Suprapubic skin (tissue), 4 donors: ENCODE measurements around the gene FSTL4.

Source experiments
- CTCF ChIP-seq, 2 donors: fragments of 200-600 bp in 1 of 2; fragments of 450-650 bp in 1 of 2; sonication (generic) in 1 of 2; IDR thresholded peaks; one replicate each; pipeline ENCODE4 v1.5.1; 2016 to 2019; ENCODE audit warnings: antibody characterized with exemption in 2 of 2, mild to moderate bottlenecking in 1 of 2, moderate library complexity in 1 of 2
- POLR2A ChIP-seq, 2 donors: fragments of 450-650 bp; IDR thresholded peaks; one replicate each; pipeline ENCODE4 v1.6.1; 2017; ENCODE audit warnings: antibody characterized with exemption in 2 of 2, mild to moderate bottlenecking in 2 of 2, moderate library complexity in 2 of 2
- POLR2AphosphoS5 ChIP-seq, 3 donors: sonication (generic); formaldehyde crosslinking; IDR thresholded peaks; one replicate each; pipeline ENCODE4 v1.6.1; 2017; ENCODE audit warnings: antibody characterized with exemption in 3 of 3

GRCh38 chr5:133246053-133246370, 366.3 kb downstream of the FSTL4 start:
- TF ChIP-seq CTCF (IDR thresholded peaks at IDR 0.05) (no peak), POLR2A (IDR thresholded peaks at IDR 0.05) (no peak), POLR2AphosphoS5 (IDR thresholded peaks at IDR 0.05) (no peak)
